Melanocyte of skin (primary cell): ENCODE data around the gene RBPJL. TPM values are rescaled to one million over a fixed set of nuclear protein-coding genes. Genes with fewer than 3 reads are reported as not detected.

Source experiments
- total RNA-seq, 2 donors: library from RNA; depleted of rRNA; stranded (reverse); fragments of >200 nt; gene quantifications; 2 replicates each; pipeline ENCODE4 v1.2.3, GENCODE V29; 2012

The RBPJL gene
- not detected for total RNA-seq

GRCh38 chr20:45306431-45306982 is at the start of gene RBPJL:
Gene RBPJL (plus strand): TSS chr20:45306840. CDS start chr20:45306923, 83 bp downstream.

GRCh38 chr20:45308117-45308778 is 1.6 kb downstream of the RBPJL start, which contains the start of gene MATN4:
Gene MATN4 (minus strand): TSS chr20:45308299. CDS start chr20:45305582, 2,717 bp downstream.

GRCh38 chr20:45347936-45348778 is 41.5 kb downstream of the RBPJL start, which contains the start of gene SDC4:
Gene SDC4 (minus strand): TSS chr20:45348424. CDS start chr20:45348384, 40 bp downstream.

GRCh38 chr20:45362804-45363610 is 56.4 kb downstream of the RBPJL start, which contains the start of gene SYS1:
Gene SYS1 (plus strand): TSS chr20:45363156. CDS start chr20:45363532, 376 bp downstream.

Other genes with a start within 250 kb of the RBPJL start
- under 1 TPM; 0.34 to 0.67 TPM for gene KCNS1, start 205.7 kb upstream of the RBPJL start, total RNA-seq
- not detected for gene WFDC5, start 191.7 kb upstream of the RBPJL start, total RNA-seq
- gene WFDC12, start 182.4 kb upstream of the RBPJL start, total RNA-seq, result not detected
- under 1 TPM in 1 of 2 donors, not detected in 1; 0.69 TPM for gene PI3, start 131.9 kb upstream of the RBPJL start, total RNA-seq
- gene SEMG1, start 99.8 kb upstream of the RBPJL start, total RNA-seq, result not detected
- not detected for gene SEMG2, start 85.5 kb upstream of the RBPJL start, total RNA-seq
- not detected for gene SLPI, start 52.3 kb upstream of the RBPJL start, total RNA-seq
- not detected for gene MATN4, start 1.5 kb downstream of the RBPJL start, total RNA-seq
- gene SDC4, start 41.6 kb downstream of the RBPJL start, total RNA-seq, result 1 to 10 TPM; 7.2 to 8.0 TPM
- gene SYS1, start 56.3 kb downstream of the RBPJL start, total RNA-seq, result 10 to 100 TPM; 16.2 to 21.3 TPM
- gene TP53TG5, start 71.5 kb downstream of the RBPJL start, total RNA-seq, result not detected
- gene DBNDD2, start 101.4 kb downstream of the RBPJL start, total RNA-seq, result 10 to 100 TPM in 1 of 2 donors, under 1 TPM in 1; 0.69 to 11.0 TPM
- 10 to 100 TPM; 39.9 to 46.3 TPM for gene PIGT, start 109.3 kb downstream of the RBPJL start, total RNA-seq
- not detected for gene WFDC2, start 162.9 kb downstream of the RBPJL start, total RNA-seq
- gene SPINT3, start 208.8 kb downstream of the RBPJL start, total RNA-seq, result not detected
- not detected for gene WFDC6, start 232.6 kb downstream of the RBPJL start, total RNA-seq
- not detected for gene EPPIN, start 240.6 kb downstream of the RBPJL start, total RNA-seq